Endometrial microvascular endothelial cells (primary cell): ENCODE measurements around the gene CD300LG. TPM values are rescaled to one million over a fixed set of nuclear protein-coding genes. Genes with fewer than 3 reads are reported as not detected.

Experiments used
- total RNA-seq: library from RNA; depleted of rRNA; stranded (reverse); fragments of >200 nt; gene quantifications from one replicate; pipeline ENCODE4 v1.2.3, GENCODE V29; 2015; ENCODE audit errors: inconsistent ontology term

The CD300LG gene
- total RNA-seq, 1 donor from 2014 or later, result not detected

Other genes with a start within 250 kb of the CD300LG start
- gene MEOX1, start 185.3 kb upstream of the CD300LG start, total RNA-seq, result not detected
- gene SOST, start 88.4 kb upstream of the CD300LG start, total RNA-seq, result not detected
- 47.6 TPM for gene DUSP3, start 68.2 kb upstream of the CD300LG start, total RNA-seq
- not detected for gene CFAP97D1, start 66.7 kb upstream of the CD300LG start, total RNA-seq
- gene MPP3, start 14.0 kb upstream of the CD300LG start, total RNA-seq, result 4.5 TPM
- gene MPP2, start 60.4 kb downstream of the CD300LG start, total RNA-seq, result 0.56 TPM
- gene PPY, start 95.3 kb downstream of the CD300LG start, total RNA-seq, result not detected
- not detected for gene PYY, start 106.8 kb downstream of the CD300LG start, total RNA-seq
- 19.8 TPM for gene NAGS, start 157.4 kb downstream of the CD300LG start, total RNA-seq
- 43.9 TPM for gene TMEM101, start 167.8 kb downstream of the CD300LG start, total RNA-seq
- gene LSM12, start 219.5 kb downstream of the CD300LG start, total RNA-seq, result 61.8 TPM
- 65.1 TPM for gene G6PC3, start 223.6 kb downstream of the CD300LG start, total RNA-seq